SHP77 treated with DMSO at 0.1 percent for 48 hours (cell line): Measurements from ENCODE around the gene FAM114A1.
"Not testable (repeated sequence)": the region's sequence is repeated elsewhere in the genome, so short reads cannot be mapped to it uniquely, and the experiment has no call there.

ENCODE experiments used
- DNase-seq: peaks from one replicate; lab custom pipeline; 2025; lab: John Stamatoyannopoulos, UW

Gene FAM114A1

GRCh38 chr4:38967260-38968095 lies 99.9 kb downstream of the FAM114A1 start:
- no peak for DNase-seq

- no peak for DNase-seq
These were observed 101.1 kb downstream of the FAM114A1 start for GRCh38 chr4:38968668-38969067.

GRCh38 chr4:38976308-38976707 lies 108.7 kb downstream of the FAM114A1 start:
- no peak for DNase-seq

GRCh38 chr4:38979081-38979480 lies 111.5 kb downstream of the FAM114A1 start:
- DNase-seq = no peak

DNA sequence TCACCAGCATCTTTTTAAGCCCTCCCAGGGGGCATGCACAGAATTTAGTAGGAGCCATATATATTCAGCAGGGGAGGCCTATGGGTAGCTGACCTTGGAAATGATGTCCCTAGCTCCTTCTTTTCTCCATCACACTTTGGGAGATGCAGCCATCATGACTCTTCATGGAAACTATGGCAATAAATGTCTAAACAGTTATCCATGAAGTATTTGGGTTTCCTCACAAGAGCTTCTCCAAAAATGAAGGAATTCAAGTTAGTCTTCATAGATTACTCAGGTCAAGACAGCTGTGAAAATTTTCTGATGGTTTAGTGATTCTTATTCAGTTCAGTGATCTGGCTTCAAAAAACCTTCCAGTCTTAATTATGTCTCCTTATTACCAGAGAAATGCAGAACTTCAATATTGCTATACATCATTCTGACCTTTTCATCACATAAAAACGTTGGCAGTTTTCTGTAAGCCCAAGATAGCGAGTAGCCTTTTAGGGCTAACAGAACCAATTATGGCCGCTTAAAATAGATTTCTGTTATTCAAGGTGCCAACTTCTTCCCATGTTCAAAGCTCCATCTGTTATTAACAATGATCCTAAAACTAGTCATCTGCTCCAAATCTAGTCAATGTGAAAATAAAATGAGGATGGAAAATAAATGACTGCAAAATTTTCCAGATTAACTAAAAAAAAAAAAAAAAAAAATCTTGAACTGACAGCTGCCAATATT lies 112.1 kb downstream of the FAM114A1 start:
- DNase-seq = no peak

GRCh38 chr4:38980903-38981676 lies 113.5 kb downstream of the FAM114A1 start:
- DNase-seq = no peak

DNA sequence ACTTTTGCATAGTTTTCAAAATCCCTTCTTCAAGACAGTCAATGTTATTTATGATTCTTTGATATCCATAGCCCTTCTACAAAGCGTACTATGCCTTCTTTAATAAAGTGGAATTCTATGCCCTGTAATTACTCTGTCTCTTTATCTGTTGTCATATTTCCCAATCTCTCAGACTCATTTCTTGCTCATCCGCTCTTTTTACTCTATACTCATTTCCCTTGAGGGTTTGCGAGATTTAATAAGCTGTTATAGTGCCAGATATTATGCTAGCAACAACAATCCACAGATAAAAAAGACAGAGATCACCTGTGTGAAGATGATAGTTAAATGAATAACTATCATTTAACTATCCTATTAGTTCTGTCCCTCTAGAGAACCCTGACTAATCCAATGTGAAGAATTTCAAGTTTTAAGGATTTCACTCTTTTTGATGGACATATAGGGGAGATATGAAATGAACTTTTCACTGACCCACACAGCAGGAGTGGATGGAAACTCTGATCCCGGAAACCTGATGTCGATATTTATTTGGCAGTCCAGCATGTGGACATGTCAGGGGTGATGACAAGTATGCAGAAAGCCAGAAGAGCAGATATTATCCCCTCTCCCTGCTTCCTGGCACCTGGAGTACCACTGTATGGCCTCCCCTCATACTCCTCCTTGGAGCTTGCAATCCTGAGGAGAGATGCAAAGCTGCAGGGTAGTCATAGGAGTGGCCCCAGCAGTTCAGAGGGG lies 114.9 kb downstream of the FAM114A1 start:
- DNase-seq = no peak

DNA sequence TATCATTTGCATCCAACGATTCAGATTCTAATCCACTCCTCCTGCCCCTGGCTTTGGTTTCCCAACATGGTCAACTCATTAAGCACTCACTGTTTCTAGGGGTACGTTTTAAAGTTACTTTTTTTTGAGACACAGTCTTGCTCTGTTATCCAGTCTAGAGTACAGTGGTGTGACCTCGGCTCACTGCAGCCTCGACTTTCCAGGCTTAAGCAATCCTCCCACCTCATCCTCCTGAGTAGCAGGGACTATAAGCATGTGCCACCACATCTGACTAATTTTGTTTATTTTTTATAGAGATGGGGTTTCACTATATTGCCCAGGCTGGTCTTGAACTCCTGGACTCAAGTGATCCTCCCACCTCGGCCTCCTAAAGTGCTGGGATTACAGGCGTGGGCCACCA lies 115.7 kb downstream of the FAM114A1 start:
- no peak for DNase-seq

GRCh38 chr4:38983787-38984598 lies 116.4 kb downstream of the FAM114A1 start:
- no peak for DNase-seq

GRCh38 chr4:38985410-38986100 lies 117.9 kb downstream of the FAM114A1 start:
- no peak for DNase-seq

DNA sequence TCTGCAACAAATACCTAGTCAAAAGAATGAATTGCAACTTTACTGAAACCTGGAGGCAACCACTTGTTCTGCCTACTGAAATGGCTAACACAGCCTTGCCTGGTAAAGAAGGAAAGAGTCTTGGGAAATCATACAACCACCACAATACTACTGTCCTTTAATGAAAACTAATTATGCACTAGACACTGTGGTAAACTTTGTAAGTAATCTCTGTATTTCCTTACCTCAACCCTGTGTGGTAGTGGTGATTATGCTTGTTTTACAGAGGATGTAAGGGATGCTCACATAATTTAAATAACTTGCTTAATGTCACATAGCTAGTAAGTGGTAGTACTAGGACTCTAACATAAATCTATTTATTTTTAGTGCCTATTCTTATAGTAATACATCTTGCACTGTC lies 119.9 kb downstream of the FAM114A1 start:
- DNase-seq = no peak

- not testable (repeated sequence) for DNase-seq
These were observed 120.7 kb downstream of the FAM114A1 start for GRCh38 chr4:38988353-38988752.

GRCh38 chr4:38989487-38989886 lies 121.9 kb downstream of the FAM114A1 start:
- no peak for DNase-seq

GRCh38 chr4:38990241-38990640 lies 122.6 kb downstream of the FAM114A1 start:
- DNase-seq = no peak

GRCh38 chr4:38993683-38994082 lies 126.1 kb downstream of the FAM114A1 start:
- no peak for DNase-seq

DNA sequence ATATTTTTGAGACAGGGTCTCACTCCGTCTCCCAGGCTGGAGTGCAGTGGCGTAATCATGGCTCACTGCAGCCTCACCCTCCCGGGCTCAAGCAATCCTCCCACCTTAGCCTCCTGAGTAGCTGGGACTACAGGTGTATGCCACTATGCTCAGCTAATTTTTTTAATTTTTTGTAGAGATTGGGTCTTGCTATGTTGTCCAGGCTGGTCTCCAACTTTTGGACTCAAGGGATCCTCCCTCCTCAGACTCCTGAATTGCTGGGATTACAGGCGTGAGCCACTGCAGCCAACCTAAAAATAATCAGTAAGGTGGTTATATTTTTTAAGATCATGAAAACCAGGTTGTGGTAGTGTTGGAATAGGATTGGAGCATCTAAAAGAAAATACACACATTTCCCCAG lies 126.5 kb downstream of the FAM114A1 start:
- DNase-seq = no peak
